NCI-H748 (cell line): ENCODE measurements around the gene NAA38.

Source experiments
- DNase-seq: peaks from one replicate; lab custom pipeline; 2025; ENCODE audit not compliant: unreplicated experiment; lab: John Stamatoyannopoulos, UW

Gene NAA38

GRCh38 chr17:7841396-7841914, 15.9 kb downstream of the NAA38 start:
- DNase-seq, result peak; percentile 87

- DNase-seq, result no peak
Observed at GRCh38 chr17:7840875-7841274, 16.5 kb downstream of the NAA38 start.

- DNase-seq, result no peak
Observed at GRCh38 chr17:7840441-7840840, 16.9 kb downstream of the NAA38 start.

GRCh38 chr17:7839876-7840261, 17.5 kb downstream of the NAA38 start:
- DNase-seq, result peak; percentile 29

GRCh38 chr17:7839190-7839875, 18.0 kb downstream of the NAA38 start:
- DNase-seq, result no peak

GRCh38 chr17:7838090-7839075, 19.0 kb downstream of the NAA38 start:
- peak; percentile 75 for DNase-seq

GRCh38 chr17:7837408-7838088, 19.8 kb downstream of the NAA38 start:
- peak; percentile 65 for DNase-seq

GRCh38 chr17:7836596-7837407, 20.6 kb downstream of the NAA38 start:
- peak; percentile 92 for DNase-seq

GRCh38 chr17:7835814-7836595, 21.4 kb downstream of the NAA38 start:
- peak; percentile 82 for DNase-seq

GRCh38 chr17:7834957-7835813, 22.2 kb downstream of the NAA38 start:
- DNase-seq, result peak; percentile 100

- DNase-seq, result no peak
Observed at GRCh38 chr17:7834542-7834956, 22.8 kb downstream of the NAA38 start.

- peak; percentile 96 for DNase-seq
Observed at GRCh38 chr17:7833795-7834541, 23.4 kb downstream of the NAA38 start, which contains the start of gene KDM6B. Gene KDM6B (plus strand): TSS chr17:7834217. CDS start chr17:7845555, 11,338 bp downstream.

GRCh38 chr17:7833011-7833794, 24.2 kb downstream of the NAA38 start:
- no peak for DNase-seq

GRCh38 chr17:7832431-7832830, 24.9 kb downstream of the NAA38 start:
- DNase-seq, result no peak

- no peak for DNase-seq
Observed at GRCh38 chr17:7831233-7831632, 26.1 kb downstream of the NAA38 start.

GRCh38 chr17:7830616-7831015, 26.7 kb downstream of the NAA38 start:
- no peak for DNase-seq
